Mucosa of descending colon (tissue), 3 donors: ENCODE results near the gene MAVS. TPM values are rescaled to one million over a fixed set of nuclear protein-coding genes. Genes with fewer than 3 reads are reported as not detected.

Experiments used
- ATAC-seq: fragments of 200-7000 bp; cut with Tn5 transposase; one replicate; pipeline ENCODE4 v1.9.1; 2020; ENCODE audit warnings: mild to moderate bottlenecking, moderate library complexity
- DNase-seq, 3 donors: peaks; one replicate each; pipeline ENCODE4 v3.0.0-alpha.2; 2020
- H3K36me3 ChIP-seq: fragments of 200-600 bp; one replicate; pipeline ENCODE4 v1.8.0; 2021; ENCODE audit warnings: low read depth, mild to moderate bottlenecking
- H3K4me1 ChIP-seq: fragments of 200-600 bp; one replicate; pipeline ENCODE4 v1.8.0; 2021; ENCODE audit warnings: low read depth, mild to moderate bottlenecking
- H3K4me3 ChIP-seq: fragments of 200-600 bp; one replicate; pipeline ENCODE4 v1.8.0; 2021; ENCODE audit warnings: mild to moderate bottlenecking
- H3K9me3 ChIP-seq: fragments of 200-600 bp; one replicate; pipeline ENCODE4 v1.8.0; 2021; ENCODE audit warnings: mild to moderate bottlenecking
- CTCF ChIP-seq: fragments of 200-600 bp; IDR thresholded peaks from one replicate; pipeline ENCODE4 v1.8.0; 2022; ENCODE audit warnings: antibody characterized with exemption, mild to moderate bottlenecking
- intact Hi-C, 2 donors: fragments of 100-400 bp; cut with DNase I in 1 of 2; cut with micrococcal nuclease in 1 of 2; formaldehyde crosslinking; loops; one replicate each; pipeline versions ENCODE4 v1.11.0 to v1.11.1; 2022; cut with DNase I, micrococcal nuclease
- total RNA-seq, 3 donors: library from RNA; stranded (reverse); fragmentation: NEBNext Ultra II Directional in 2 of 3; extraction: Animal tissue kit (Norgen Biotek cat#: 25700) in 2 of 3; gene quantifications; one replicate each; pipeline versions ENCODE4 v1.2.1 to v1.2.4, GENCODE V29; 2021 to 2023
- donor health status: DM: no; HTN: no; CAD: no; lungs with moderate emphysema.
- donor health status: DM: no; HTN: no; CAD: no.
- donor health status: DM: no; HTN: yes; CAD: no.

MAVS gene
- total RNA-seq, 3 donors from 2014 or later, result 60.7 to 79.5 (median 72.3) TPM

DNA sequence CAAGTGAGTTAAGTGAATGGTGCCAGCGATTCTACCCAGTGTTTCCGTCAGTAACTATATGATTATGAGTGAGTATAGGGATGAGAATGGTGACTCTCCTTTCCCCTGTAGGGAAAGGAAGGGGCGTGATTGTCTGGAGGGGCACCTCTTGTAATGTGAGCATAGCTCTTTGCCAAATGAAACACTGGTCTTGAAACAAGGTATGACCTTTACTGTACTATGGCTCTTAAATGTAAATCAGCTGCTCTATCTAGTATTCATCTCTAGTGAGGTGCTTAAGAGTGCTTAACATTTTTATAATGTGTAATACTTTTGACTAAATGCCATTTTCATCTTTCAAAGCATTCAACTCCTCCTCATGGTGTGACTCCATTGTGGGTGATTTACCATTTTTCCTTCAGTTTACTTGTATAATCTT is 53.6 kb downstream of the MAVS start:
- Histone ChIP-seq H3K36me3 (no peaks in the 10 kb centered on the region), H3K4me1 (peaks cover 23% of the 10 kb centered on the region), H3K9me3 (no peaks in the 10 kb centered on the region), H3K4me3 (no peak overlapping the region)
- TF ChIP-seq CTCF, result no peak
- DNase-seq (no peak), ATAC-seq (no peak)
- intact Hi-C loops, result no loop called here

GRCh38 chr20:3901028-3901705 is 54.5 kb downstream of the MAVS start:
- Histone ChIP-seq H3K4me3 (no peak overlapping the region), H3K4me1 (peaks cover 22% of the 10 kb centered on the region)

DNA sequence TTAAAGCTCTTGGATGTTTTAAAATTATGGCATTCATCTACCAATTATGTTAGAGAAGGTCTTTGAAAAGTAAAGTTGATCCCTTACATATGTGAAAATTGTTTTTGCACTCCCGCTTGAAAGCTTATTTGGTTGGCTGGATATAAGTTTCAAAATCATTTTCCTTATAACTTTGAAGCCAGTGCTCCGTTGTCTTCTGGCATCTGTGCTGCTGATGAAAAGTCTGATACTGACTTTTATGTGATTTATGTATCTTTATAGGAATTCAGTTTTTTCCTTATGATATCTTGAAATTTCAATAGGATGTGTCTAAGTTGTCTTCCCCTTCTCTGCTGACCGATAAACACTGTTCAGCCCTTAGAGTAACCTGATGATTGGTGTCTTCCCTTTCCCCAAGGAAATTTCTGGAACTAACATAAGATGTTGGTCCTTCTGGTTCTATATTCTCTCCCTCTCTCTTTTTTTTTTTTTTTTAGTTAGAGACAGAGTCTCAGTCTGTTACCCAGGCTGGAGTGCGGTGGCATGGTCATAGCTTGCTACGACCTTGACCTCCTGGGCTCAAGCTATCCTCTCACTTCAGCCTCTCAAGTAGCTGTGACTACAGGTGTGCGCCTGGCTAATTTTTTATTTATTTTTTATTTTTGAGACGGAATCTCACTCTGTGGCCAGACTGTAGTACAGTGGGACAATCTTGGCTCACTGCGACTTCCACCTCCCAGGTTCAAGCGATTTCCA is 55.2 kb downstream of the MAVS start:
- peaks cover 20% of the 10 kb centered on the region for H3K4me1 ChIP-seq
- intact Hi-C loops, result no loop called here
- no peak overlapping the region for H3K4me3 ChIP-seq

More at GRCh38 chr20:3901028-3901705, 54.5 kb downstream of the MAVS start:
- no peak for TF ChIP-seq CTCF
- no peaks in the 10 kb centered on the region for H3K36me3 ChIP-seq
- DNase-seq (no peak), ATAC-seq (no peak)
- intact Hi-C loops, result no loop called here
- no peaks in the 10 kb centered on the region for H3K9me3 ChIP-seq

DNA sequence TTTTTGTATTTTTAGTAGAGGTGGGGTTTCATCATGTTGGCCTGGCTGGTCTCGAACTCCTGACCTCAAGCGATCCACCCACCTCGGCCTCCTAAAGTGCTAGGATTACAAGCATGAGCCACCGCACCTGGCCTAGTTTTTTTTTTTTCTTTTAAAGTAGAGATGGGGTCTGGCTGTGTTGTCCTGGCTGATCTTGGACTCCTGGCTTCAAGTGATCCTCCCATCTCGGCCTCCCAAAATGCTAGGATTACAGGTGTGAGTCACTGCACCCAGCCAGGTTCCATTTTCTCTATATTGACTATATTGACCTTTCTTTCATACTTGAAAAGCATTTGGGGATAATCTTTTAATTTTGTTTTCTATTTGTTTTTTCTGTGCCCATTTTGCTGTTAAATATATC is 55.8 kb downstream of the MAVS start:
- H3K4me1 ChIP-seq, result peaks cover 20% of the 10 kb centered on the region
- no peak for TF ChIP-seq CTCF
- ATAC-seq, result no peak
- H3K4me3 ChIP-seq, result no peak overlapping the region
- intact Hi-C loops, result no loop called here
- H3K9me3 ChIP-seq, result no peaks in the 10 kb centered on the region
- no peak for DNase-seq
- H3K36me3 ChIP-seq, result no peaks in the 10 kb centered on the region

More for the DNA sequence above, 55.2 kb downstream of the MAVS start:
- TF ChIP-seq CTCF, result no peak
- H3K9me3 ChIP-seq, result no peaks in the 10 kb centered on the region
- ATAC-seq, result no peak
- no peaks in the 10 kb centered on the region for H3K36me3 ChIP-seq
- DNase-seq, result no peak

DNA sequence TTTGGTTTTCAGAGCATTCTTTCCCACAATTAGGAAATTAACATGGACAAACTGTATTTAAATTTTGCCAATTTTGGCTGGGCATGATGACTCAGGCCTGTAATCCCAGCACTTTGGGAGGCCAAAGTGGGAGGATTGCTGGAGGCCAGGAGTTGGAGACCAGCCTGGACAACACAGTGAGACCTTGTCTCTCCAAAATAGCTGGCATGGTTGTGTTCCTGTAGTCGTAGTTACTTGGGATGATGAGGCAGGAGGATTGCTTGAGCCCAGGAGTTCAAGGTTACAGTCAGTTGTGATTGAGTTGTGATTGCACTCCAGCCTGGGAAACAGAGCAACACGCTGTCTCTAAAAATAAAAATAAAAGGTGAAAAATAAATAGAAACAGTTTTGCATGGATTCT is 57.6 kb downstream of the MAVS start:
- no peak overlapping the region for H3K4me3 ChIP-seq
- intact Hi-C loops, result no loop called here
- peaks cover 17% of the 10 kb centered on the region for H3K4me1 ChIP-seq
- no peak for ATAC-seq
- TF ChIP-seq CTCF, result no peak
- H3K9me3 ChIP-seq, result no peaks in the 10 kb centered on the region
- no peaks in the 10 kb centered on the region for H3K36me3 ChIP-seq
- DNase-seq, result no peak
